GM19395 (cell line): ENCODE results near the gene SEL1L3.

Experiments
- ATAC-seq: cut with Tn5 transposase; IDR thresholded peaks from one replicate; pipeline ENCODE4 v1.9.1; 2021; ENCODE audit warnings: mild to moderate bottlenecking, moderate library complexity; ENCODE audit not compliant: unreplicated experiment

SEL1L3 gene

DNA sequence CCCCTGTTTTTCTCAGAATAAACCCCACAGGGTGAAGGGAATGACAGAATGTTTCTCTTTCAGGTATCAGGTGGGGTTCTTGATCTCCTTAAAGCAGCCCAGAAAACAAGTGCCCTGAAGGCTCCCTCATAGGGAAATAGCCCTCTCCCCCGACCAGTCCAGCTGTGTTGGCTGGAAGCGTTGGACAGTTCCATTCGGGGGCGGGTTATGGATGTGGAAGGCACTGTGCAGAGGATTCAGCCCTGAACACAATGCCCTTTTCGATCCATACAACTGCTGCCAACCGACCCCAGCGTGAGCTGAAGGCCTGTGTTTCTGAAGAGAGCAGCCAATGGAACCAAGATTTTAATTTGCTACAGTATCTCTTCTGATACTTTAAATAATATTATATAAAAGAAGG lies 41.5 kb downstream of the SEL1L3 start:
- no peak for ATAC-seq

GRCh38 chr4:25818876-25819275 lies 43.9 kb downstream of the SEL1L3 start:
- ATAC-seq: no peak

GRCh38 chr4:25818371-25818871 lies 44.4 kb downstream of the SEL1L3 start:
- ATAC-seq: no peak

DNA sequence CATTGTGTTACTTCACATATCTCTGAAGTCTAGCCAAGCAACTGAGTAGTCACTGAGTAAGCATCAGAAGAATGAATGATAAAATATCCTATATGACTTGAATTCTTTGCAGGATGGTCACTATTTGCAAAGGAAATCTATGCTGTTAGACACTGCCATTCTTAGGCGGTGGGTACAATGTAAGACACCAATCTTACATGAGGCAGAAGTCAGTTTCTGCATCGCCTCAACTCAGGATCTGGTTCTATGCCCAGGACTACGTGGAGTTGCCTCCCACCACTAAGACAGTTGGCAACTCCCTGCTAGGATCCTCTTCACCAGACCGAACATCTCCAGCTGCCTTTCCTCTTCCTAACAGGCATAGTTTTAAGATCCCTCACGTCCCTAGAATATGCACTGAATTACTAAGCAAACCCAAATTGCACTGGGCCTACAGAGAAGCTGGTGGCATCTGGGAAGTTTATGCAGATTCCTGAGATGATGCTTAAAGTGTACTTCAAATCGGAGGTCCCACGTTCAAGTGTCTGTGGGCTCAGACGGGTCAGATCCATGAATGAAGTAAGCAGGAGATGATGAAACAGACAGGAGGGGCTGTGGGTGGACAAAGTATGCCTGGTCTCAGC lies 45.6 kb downstream of the SEL1L3 start:
- no peak for ATAC-seq

DNA sequence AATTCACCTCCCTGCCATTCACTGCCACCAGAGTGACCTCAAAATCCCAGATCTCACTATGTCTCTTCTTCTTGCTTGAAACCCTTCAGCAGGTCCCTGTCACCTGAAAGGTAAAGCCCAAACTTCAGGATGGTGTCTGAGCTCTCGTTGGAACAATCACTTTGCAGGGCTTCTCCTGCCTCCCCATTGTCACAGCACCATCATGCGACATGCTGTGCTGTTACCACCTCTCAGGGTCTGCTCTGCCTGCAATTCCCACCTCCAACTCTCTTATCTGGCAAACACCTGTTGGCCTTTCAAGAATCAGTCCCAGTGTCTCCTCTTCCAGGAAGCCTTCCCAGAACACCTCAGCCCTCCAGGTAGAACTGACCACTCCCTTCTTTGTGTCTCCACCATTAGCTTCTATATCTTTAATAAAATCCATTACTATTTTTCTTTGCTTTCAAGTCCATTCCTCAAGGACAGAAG lies 46.2 kb downstream of the SEL1L3 start:
- ATAC-seq: no peak

DNA sequence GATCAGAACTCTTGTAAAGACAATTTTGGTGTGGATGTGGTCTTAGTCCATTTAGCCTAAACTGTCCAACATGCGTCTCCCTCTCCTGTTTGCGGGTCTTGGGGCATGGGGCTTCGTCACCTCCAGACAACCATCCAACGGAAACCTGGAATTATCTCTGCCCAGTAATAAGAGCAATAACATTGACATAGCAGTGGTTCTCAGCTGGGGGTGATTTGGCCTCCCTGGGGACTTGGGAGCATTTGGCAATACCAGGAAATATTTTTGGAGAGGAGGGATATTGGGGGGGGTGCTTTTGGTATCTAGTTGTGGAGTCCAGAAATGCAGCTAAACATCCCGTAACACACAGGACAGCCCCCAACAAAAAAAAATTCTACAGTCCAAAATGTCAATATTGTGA lies 47.2 kb downstream of the SEL1L3 start:
- no peak for ATAC-seq

- no peak for ATAC-seq
These were observed 48.3 kb downstream of the SEL1L3 start for GRCh38 chr4:25814301-25815136.

DNA sequence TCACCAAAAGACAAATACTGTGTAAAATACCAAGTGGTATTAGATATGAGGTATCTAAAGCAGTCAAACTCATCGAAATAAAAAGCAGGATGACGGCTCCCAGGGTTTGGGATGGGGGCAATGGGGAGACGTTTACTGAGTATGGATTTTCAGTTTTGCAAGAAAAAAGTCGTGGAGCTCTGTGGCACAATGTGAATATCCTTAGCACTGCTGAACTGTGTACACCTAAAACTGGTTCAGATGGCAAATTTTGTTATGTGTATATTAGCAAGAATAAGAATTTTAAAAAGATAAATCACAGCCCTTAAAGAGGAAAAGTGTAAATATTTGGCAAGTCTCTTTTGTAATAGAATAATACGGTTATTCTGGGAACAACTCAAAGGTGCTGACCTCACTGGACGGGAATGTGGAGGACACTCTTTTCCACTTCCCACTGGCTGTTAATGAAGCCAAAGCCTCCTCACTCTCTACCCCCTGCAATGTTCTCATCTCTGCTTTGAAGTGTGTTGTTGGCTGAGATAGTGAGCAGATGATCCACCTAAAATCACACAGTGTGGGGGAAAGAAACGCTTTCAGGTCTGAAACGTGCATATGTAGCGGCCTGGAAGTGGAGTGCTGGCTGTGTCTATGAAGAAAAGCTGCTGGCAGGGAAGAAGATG lies 49.2 kb downstream of the SEL1L3 start:
- ATAC-seq: no peak

GRCh38 chr4:25811841-25812240 lies 50.9 kb downstream of the SEL1L3 start:
- no peak for ATAC-seq

- no peak for ATAC-seq
These were observed 51.5 kb downstream of the SEL1L3 start for GRCh38 chr4:25811374-25811690.

DNA sequence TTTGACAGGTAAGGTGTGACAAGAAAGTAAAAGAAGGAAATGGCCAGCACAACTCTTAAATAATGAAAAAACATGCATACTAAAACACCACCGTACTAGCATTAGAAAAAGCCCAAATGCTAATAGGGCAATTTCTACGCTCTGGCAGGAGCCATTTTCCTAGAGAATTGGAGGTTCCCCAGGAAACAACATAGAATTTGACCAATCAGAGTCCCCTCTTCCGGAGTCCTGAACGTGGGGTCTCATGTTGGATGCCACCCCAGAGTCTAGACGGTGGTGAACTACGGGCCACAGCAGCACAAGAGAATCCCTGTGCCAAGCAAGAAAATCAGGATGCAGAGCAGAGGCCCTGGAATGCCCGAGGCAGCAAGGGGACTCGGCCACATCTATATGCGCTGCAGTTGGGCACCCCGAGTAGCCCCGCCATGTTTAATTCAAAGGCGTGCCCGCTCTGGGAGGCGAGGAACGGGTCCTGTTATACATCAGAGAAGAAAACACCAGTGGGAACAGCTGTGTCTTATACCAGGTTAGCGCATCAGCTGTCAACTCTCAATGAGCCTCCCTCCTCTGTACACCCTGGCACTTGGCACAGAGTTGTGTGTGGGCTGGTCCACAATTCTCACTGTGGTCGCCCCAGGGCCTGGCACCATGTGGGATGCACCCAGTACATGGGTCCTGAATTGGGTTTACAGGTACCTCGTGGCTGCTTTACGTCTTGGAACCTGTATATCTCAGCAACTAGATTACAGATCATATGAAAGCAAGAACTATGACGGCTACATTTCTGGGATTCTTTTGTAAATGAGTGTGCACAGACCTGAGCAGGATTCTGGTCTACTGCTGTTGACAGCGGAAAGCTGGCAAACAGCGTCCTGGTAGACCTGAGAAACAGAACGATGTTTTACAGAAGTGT lies 52.1 kb downstream of the SEL1L3 start:
- no peak for ATAC-seq

DNA sequence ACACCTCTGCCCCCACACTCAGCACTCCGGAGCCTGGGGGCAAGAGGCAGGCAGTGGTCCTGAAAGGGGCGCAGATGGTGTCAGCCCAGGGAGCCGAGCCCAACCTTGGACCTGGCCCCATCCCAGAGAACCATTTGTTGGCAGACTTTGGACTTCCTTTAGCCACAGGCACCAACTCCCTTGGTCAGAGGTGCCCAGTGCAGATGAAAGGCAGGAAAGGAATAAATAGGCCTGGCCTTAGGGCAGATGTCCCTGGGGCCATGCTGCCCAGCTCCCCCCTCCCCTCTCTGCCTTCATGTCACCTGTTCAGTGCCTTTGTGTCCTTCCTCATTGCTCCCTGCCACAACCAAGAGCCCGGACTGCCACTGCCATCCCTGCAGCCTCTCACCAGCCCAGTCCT lies 52.8 kb downstream of the SEL1L3 start:
- no peak for ATAC-seq

GRCh38 chr4:25807102-25807728 lies 55.6 kb downstream of the SEL1L3 start:
- ATAC-seq: no peak

DNA sequence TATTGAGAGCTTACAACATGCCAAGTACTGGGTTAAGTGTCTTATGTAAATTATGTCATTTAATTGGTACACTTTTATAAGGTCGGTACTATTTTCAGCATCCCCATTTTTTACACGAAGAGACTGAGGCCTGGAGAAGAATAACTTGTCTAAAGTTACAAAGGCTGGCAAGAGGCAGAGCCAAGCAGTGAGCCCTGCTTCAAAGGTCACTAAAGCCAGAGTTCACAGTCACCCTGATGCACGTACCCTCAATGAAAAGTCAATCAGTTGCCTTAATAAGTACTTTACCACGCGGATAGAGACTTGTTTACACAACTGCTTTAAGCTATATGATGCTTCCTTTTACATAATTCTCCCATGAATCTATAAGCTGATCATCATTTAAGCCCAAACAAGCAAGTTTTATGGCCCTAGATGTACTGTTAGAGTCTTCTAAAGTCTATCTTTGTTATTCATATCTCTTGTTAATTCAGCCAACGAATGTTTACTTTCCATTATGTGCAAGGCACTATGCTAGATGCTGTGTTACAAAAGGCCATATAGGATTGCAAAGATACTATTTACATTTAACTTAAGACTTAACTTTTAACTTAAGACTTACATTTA lies 57.4 kb downstream of the SEL1L3 start:
- ATAC-seq: no peak

DNA sequence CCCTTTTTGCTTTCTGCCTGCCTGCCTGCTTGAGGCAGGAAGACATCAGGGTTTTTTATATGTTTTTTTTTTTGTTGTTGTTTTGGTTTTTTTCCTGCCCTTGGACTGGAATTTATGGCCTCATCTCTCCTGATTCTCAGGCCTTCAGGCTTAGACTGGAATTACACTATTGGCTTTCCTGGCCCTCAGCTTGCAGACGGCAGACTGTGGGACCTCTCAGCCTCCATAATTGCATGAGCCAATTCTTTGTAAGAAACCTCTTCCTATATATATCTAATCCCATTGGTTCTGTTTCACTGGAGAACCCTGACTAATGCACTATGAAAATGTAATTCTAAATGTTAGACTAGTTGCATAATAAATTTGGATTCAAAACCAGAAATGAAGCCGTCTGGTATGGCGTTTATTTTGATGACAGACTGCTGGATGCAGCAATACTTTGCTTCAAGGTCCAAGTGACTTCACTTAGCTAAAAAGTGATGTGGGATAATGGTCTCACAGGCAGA lies 59.0 kb downstream of the SEL1L3 start:
- no peak for ATAC-seq

DNA sequence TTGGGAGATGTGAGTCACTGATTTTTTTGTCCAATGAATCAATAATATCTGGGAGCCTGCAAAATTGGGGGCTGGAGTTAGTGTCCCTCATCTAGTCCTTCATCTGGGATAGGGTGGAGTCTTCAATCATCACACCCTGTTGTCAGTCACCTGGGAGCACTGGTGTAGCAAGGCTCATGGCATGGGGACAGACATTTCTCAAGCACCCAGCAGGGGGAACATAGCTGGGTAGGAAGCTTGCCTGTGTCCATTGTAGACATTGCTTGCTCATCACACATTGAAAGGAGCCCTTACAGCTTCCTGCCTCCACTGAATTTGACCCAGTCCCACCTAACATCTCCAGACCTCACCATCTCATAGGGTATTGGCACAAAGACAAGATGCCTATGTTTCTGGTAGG lies 61.2 kb downstream of the SEL1L3 start:
- no peak for ATAC-seq

DNA sequence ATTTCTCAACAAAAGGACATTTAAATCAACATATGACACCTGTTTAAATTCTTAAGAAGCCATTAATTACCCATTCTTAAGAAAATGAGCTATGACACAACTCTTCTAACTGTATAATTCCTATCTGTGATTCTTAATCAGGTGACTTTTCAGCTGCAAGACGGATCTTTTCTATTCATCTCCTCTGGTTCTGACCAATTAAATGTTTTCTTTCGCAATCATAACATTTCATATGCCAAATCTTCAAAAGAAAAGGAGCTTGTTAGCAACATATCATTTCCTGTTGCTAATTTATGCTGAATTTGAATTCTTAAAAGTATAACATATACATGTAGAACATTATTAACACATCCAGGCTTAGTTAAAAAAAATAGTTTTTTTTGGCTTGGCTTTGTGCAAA lies 62.5 kb downstream of the SEL1L3 start:
- no peak for ATAC-seq

- ATAC-seq: no peak
These were observed 63.3 kb downstream of the SEL1L3 start for GRCh38 chr4:25799522-25799921.

DNA sequence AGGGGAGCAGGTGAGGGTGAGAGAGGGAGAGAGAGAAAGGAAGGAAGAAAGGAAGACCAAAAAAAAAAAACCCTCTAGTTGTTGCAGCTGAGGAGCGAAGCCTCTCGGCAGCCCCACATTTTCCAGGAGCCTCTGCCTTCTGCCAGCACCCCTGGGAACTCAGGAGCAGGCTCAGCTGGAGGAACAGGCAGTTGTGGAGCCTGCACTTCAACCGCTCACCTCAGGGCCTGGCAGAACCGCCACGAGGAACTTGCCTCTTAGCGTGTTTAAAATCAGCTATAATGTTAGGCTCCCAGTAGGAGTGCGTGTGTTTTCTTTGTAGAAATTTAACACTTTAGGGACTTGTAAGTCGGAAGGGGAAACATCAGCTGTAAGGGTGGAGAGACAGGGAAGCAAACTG lies 65.7 kb downstream of the SEL1L3 start:
- ATAC-seq: no peak
